ENCODE data around the gene PPAT. TPM values are rescaled to one million over a fixed set of nuclear protein-coding genes. Genes with fewer than 3 reads are reported as not detected.

Gene PPAT
- total RNA-seq = 33.2 and 37.1 TPM in 2 replicates

GRCh38 chr4:56435140-56435926, at the start of gene PPAT:
TSS of gene PPAT (minus strand) at chr4:56435615. CDS start at chr4:56435477, 138 bp downstream.

DNA sequence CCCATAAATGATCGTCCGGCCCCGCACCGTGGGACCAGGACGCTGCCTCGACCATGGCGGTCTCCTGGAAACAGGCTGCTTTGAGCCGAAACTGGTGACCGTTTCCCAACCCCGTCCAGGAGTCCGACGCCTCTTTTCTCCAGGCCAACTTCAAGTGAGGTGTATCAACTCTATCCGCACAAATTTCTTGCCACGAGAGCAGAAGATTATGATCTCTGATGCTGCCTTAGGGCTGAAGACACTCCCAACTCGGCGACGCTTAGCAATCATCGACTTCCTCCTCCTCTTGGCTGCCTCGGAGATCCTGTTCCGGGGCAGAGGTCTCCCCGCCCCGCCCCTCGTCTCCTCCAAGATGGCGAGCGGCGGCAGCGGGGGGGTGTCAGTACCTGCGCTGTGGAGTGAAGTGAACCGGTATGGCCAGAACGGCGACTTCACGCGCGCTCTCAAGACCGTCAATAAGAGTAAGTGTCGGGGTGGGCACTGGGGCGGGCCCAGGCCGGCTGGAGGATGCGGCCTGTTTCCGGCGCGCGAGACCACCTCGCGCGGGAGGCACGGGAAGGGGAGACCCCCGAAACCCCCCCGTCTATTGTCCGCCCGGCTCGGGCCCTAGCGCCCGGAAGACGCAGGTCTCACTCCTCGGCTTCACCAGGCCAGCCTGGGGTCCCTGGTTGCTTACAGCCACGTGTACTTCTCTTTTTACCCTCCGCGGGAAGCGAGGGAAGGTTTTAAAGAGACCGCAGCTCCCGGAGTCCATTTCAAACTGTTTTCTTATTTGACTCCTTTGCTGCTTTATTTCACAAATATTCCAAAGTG, 32.1 kb upstream of the PPAT start, which contains the start of gene SRP72:
Gene SRP72, plus strand, starts transcription at position 334 of the 813 bp plus-strand sequence. Its CDS starts 19 bp downstream, at position 353.

GRCh38 chr4:56387023-56388001, 48.1 kb downstream of the PPAT start, which contains the start of gene AASDH:
TSS of gene AASDH (minus strand) at chr4:56387491. CDS start at chr4:56384299, 3,192 bp downstream.

Other genes starting within 250 kb of the PPAT start
- 16.2 and 20.3 TPM in 2 replicates for gene AASDH, start 48.1 kb downstream of the PPAT start, total RNA-seq
- gene PAICS, start 645 bp upstream of the PPAT start, total RNA-seq = 116 and 170 TPM in 2 replicates
- gene SRP72, start 32.0 kb upstream of the PPAT start, total RNA-seq = 138 and 161 TPM in 2 replicates
- gene ARL9, start 70.2 kb upstream of the PPAT start, total RNA-seq = 0.14 TPM in 1 of 2 replicates, not detected in the other
- 19.6 TPM in 1 of 2 replicates, not detected in the other for gene HOPX, start 245.7 kb upstream of the PPAT start, total RNA-seq

Measured in thoracic aorta endothelial cell (primary cell).